Transverse colon (tissue), 4 donors: ENCODE measurements around the gene RPS6KA2.

Experiments used
- CTCF ChIP-seq, 5 experiments: fragments of 200-600 bp in 3 of 5; fragments of 450-650 bp in 2 of 5; sonication (generic) in 3 of 5; IDR thresholded peaks; 1 replicate in 2 of 5; 2 replicates in 3 of 5; pipeline ENCODE4 v1.5.1; 2016 to 2017; ENCODE audit warnings: antibody characterized with exemption in 5 of 5, inconsistent platforms in 3 of 5, mild to moderate bottlenecking in 2 of 5, moderate library complexity in 1 of 5
- POLR2A ChIP-seq: fragments of 450-650 bp; IDR thresholded peaks from one replicate; pipeline ENCODE4 v1.6.1; 2016; ENCODE audit warnings: antibody characterized with exemption, mild to moderate bottlenecking, moderate library complexity
- POLR2AphosphoS5 ChIP-seq, 3 donors: sonication (generic); formaldehyde crosslinking; IDR thresholded peaks; one replicate each; pipeline ENCODE4 v1.6.1; 2016; ENCODE audit warnings: antibody characterized with exemption in 3 of 3

GRCh38 chr6:166612471-166612881 lies 14.6 kb downstream of the RPS6KA2 start:
- TF ChIP-seq CTCF (IDR thresholded peaks at IDR 0.05) (no peak), POLR2AphosphoS5 (IDR thresholded peaks at IDR 0.05) (no peak), POLR2A (no peak)
